Suprapubic skin (tissue), 3 donors: Measurements from ENCODE around the gene NRXN3.

Experiments
- POLR2A ChIP-seq, 2 donors: fragments of 450-650 bp; IDR thresholded peaks; one replicate each; pipeline ENCODE4 v1.6.1; 2017; ENCODE audit warnings: antibody characterized with exemption in 2 of 2, mild to moderate bottlenecking in 2 of 2, moderate library complexity in 2 of 2
- TF ChIP-seq, protein P1 (sequence below), 2 donors: fragments of 200-600 bp in 1 of 2; fragments of 450-650 bp in 1 of 2; sonication (generic) in 1 of 2; IDR thresholded peaks; one replicate each; pipeline ENCODE4 v1.5.1; 2016 to 2019; ENCODE audit warnings: antibody characterized with exemption in 2 of 2, mild to moderate bottlenecking in 1 of 2, moderate library complexity in 1 of 2

DNA sequence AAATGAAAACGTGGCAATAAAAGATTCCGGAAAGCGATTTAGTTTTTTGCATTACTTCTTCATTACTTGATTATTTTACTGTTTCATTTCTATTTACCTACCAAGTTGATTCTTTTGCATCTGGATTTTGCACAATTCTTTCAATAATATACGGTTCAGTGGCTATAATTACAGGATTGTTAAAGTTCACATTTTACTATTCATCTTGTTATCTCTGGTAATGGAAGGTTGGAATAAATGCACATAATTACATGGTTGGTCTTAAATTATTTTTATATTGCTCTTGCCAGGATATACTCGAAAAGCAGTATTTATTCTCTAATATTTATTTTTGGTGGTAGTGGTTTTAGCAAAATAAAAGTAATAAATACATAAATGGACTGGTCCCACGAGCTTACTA, 1203.3 kb downstream of the NRXN3 start:
- TF ChIP-seq, protein P1, sequence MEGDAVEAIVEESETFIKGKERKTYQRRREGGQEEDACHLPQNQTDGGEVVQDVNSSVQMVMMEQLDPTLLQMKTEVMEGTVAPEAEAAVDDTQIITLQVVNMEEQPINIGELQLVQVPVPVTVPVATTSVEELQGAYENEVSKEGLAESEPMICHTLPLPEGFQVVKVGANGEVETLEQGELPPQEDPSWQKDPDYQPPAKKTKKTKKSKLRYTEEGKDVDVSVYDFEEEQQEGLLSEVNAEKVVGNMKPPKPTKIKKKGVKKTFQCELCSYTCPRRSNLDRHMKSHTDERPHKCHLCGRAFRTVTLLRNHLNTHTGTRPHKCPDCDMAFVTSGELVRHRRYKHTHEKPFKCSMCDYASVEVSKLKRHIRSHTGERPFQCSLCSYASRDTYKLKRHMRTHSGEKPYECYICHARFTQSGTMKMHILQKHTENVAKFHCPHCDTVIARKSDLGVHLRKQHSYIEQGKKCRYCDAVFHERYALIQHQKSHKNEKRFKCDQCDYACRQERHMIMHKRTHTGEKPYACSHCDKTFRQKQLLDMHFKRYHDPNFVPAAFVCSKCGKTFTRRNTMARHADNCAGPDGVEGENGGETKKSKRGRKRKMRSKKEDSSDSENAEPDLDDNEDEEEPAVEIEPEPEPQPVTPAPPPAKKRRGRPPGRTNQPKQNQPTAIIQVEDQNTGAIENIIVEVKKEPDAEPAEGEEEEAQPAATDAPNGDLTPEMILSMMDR (IDR thresholded peaks at IDR 0.05) = no peak
- TF ChIP-seq POLR2A (IDR thresholded peaks at IDR 0.05) = no peak
